ENCODE data around the gene AFF1. TPM values are rescaled to one million over a fixed set of nuclear protein-coding genes. Genes with fewer than 3 reads are reported as not detected.
"Not testable (repeated sequence)": the region's sequence is repeated elsewhere in the genome, so short reads cannot be mapped to it uniquely, and the experiment has no call there.

AFF1 gene
- total RNA-seq, 1 donor from 2014 or later: 60.5 TPM

DNA sequence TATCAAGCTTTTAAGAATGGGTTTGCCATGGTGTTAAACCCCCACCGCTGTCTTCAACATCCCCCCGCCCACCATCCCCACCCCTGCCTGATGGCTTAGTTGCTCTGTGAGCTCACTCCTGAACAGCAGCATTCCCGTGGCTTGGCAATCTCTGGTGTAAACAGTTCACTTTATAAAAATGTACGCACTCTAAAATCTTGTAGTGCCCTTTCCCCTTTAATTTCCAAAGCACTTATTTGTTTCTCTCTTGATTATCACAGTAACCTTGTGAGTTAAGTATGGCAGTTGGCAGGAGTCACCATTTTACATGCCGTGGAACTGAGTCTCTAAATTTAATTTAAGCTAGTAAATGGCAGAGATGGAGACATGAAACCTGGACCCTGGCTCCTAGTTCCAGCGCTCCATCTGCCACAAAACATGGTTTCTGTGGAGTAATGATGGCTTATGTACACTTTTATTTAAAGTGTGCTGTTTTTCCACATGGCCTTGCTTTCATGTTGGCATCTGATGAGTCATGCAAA lies 123.1 kb downstream of the AFF1 start:
- peak; percentile 58 for ATAC-seq (ENCODE audit: poor library complexity)
- no peak for DNase-seq
- intact Hi-C loops (cut with DNase I): no loop called here

DNA sequence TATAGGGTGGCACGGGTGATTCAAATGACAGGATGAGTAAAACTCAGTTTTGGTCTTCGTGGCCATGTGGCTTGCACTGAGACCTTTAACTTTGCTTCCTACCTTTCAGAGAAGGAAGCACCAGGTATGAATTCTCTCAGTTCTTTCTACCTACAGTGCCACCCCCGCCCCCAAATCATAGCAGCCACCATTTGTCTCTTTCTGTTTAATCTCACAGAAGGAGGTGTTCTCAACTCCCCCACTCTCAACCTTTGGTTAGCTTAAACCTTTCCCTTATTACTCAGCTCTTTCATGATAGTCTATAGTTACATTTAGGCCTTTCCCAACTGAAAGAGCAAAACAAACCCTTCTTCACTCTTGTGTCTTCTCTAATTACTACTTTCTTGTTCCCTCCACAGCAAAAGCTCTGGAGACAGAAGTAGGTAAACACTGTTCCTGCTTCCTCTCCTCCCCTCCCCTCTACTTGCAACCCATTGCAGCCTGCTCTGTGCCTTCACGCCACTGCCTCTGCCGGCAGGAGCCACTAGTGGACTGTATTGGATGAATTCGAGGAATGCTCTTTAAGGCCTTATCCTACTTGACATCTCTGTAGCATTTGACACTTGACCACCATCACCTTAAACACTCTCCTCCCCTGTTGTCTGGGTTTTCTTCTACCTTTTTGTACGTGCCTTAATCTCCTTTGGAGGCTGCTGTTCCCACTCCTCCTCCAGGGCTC lies 123.7 kb downstream of the AFF1 start:
- peak; percentile 25 for ATAC-seq (ENCODE audit: poor library complexity)
- intact Hi-C loops (cut with DNase I): no loop called here
- DNase-seq: no peak

DNA sequence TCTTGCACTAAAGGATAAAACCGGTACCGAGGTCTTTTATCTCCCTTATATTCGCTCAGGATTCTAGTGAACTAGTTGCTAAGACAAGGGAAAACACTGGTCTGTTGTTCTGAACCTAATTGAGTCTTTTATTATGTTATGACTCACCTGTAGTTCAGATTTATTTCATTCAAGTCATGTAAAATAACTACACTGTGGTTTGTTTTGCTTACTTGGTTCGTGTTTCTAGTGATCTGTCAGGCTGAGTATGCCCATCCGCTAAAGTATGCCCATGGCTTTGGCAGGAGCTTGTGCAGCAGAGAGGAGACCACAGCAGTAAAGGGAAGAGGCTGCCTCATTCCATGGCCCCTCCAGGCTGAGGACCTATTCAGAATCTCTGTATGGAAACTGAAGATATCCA lies 126.1 kb downstream of the AFF1 start:
- ATAC-seq (ENCODE audit: poor library complexity) (peak; percentile 7), DNase-seq (no peak)
- intact Hi-C loops (cut with DNase I): no loop called here

DNA sequence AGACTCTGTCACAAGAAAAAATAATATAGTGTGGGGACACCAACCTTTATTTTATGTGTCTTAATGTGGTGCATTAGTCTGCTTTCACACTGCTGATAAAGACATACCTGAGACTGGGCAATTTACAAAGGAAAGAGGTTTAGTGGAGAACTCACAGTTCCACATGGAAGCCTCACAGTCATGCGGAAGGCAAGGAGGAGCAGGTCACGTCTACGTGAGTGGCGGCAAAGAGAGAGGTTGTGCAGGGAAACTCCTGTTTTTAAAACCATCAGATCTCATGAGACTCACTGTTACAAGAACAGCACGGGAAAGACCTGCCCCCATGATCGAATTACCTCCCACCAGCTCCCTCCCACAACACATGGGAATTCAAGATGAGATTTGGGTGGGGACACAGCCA lies 130.2 kb downstream of the AFF1 start:
- no peak for ATAC-seq (ENCODE audit: poor library complexity)
- intact Hi-C loops (cut with DNase I): no loop called here
- no peak for DNase-seq

DNA sequence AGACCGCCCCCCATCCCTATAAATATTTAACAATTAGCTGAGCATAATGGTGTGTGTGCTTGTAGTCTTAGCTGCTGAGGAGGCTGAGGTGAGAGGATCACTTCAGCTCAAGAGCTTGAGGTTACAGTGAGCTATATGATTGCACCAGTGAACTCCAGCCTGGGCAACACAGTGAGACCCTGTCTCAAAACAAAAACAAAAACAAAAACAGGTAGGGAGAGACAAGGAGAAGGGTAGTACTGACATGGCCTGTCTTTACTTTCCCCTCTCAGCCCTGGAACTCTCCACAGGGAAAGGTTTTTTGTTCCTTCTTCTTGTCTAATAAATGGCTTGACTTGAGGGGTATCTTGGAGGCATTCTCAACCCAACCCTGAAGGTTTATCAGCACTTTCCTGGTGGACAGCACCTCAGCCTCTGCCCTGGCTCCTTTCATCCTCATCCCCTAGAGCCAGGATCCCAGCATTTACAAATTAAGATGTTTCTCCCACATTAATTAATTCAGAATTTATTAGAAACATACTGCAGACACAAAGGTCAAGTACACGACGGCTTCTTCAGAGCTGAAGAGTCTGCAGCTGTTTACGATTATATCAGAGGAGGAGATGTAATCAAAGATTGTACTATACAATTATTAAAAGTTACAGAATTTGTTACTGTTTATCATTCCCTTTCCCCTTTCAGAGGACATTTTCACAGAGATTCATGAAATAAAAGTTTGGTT lies 131.8 kb downstream of the AFF1 start:
- ATAC-seq (ENCODE audit: poor library complexity): no peak
- DNase-seq: no peak
- intact Hi-C loops (cut with DNase I): no loop called here

GRCh38 chr4:87067124-87067885 lies 132.5 kb downstream of the AFF1 start:
- ATAC-seq (ENCODE audit: poor library complexity) (no peak), DNase-seq (no peak)
- intact Hi-C loops (cut with DNase I): no loop called here

- ATAC-seq (ENCODE audit: poor library complexity): peak; percentile 85
- intact Hi-C loops (cut with DNase I): no loop called here
- DNase-seq: no peak
These were observed 133.8 kb downstream of the AFF1 start for GRCh38 chr4:87068583-87069021.

GRCh38 chr4:87069037-87069742 lies 134.4 kb downstream of the AFF1 start:
- ATAC-seq (ENCODE audit: poor library complexity) (peak; percentile 3), DNase-seq (no peak)
- intact Hi-C loops (cut with DNase I): no loop called here

- intact Hi-C loops (cut with DNase I): no loop called here
- ATAC-seq (ENCODE audit: poor library complexity): no peak
- no peak for DNase-seq
These were observed 136.6 kb downstream of the AFF1 start for GRCh38 chr4:87071401-87071800.

- intact Hi-C loops (cut with DNase I); ATAC-seq (ENCODE audit: poor library complexity): not testable (repeated sequence)
These were observed 137.7 kb downstream of the AFF1 start for GRCh38 chr4:87072545-87072944.

DNA sequence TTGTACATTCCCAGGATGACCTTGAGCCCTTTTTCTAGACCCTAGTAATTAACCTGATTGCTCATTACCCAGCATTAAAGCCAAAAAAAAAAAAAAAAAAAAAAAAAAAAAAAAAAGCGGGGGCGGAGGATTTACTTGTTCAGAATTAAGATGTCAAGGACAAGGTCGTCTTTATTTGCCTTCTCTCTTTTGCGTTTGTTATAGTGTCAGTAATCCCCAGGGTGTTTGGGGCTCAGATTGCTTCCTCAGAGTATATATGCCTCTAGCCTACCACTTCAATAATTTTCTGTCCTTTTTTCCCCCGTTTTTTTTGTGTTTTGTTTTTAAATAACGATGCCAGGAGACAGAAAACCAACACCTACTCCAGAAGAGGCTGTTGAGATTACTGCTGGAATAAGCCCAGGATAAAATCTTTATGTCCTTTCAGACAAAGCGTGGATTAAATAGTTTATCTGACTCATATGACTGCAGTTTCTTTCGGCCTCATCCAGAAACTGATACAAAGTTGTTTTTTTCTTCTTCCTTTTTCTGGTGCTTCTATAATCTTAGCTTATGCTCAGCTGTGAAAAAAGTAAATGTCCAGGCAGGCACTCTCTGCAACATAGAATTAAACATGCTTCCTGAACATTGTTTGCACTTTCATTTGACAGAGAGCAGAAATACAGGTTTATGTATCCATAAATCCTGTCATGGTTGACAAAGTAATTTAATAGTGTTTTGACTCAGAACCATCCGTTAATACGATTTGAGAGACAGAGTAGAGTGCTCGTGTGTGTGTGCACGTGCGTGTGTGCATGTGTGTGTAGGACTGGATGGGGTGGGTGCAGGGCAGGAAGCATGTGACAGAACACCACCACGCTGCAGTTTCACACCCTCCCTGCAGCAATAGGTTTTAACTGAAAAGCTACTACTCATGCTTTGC lies 138.6 kb downstream of the AFF1 start:
- ATAC-seq (ENCODE audit: poor library complexity) (peak; percentile 63), DNase-seq (peak; percentile 51)
- intact Hi-C loops (cut with DNase I): no loop called here

More at GRCh38 chr4:87072545-87072944, 137.7 kb downstream of the AFF1 start:
- not testable (repeated sequence) for DNase-seq

GRCh38 chr4:87074121-87074488 lies 139.3 kb downstream of the AFF1 start:
- no peak for ATAC-seq (ENCODE audit: poor library complexity)
- intact Hi-C loops (cut with DNase I): no loop called here
- no peak for DNase-seq

DNA sequence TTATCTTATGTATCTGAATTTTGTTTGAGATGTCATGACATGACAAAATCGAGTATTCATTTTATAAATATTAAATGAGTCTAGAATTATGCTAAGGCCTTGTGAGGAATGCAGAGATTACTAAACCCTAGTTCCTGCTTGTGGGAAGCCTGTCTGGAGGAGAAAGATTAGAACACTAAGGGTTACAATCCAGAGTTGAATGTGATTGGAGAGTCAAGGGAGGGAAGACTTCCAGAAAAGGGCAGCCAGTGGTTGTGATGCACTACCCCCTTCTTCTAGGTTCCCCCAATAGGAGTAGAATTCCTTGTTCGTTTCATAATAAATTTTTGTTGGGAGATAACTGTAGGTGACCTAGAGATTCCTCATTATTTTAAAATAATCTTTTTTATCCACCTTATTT lies 141.1 kb downstream of the AFF1 start:
- ATAC-seq (ENCODE audit: poor library complexity): no peak
- intact Hi-C loops (cut with DNase I): no loop called here
- no peak for DNase-seq

- intact Hi-C loops (cut with DNase I): no loop called here
- no peak for ATAC-seq (ENCODE audit: poor library complexity)
- no peak for DNase-seq
These were observed 142.0 kb downstream of the AFF1 start for GRCh38 chr4:87076690-87077358.

DNA sequence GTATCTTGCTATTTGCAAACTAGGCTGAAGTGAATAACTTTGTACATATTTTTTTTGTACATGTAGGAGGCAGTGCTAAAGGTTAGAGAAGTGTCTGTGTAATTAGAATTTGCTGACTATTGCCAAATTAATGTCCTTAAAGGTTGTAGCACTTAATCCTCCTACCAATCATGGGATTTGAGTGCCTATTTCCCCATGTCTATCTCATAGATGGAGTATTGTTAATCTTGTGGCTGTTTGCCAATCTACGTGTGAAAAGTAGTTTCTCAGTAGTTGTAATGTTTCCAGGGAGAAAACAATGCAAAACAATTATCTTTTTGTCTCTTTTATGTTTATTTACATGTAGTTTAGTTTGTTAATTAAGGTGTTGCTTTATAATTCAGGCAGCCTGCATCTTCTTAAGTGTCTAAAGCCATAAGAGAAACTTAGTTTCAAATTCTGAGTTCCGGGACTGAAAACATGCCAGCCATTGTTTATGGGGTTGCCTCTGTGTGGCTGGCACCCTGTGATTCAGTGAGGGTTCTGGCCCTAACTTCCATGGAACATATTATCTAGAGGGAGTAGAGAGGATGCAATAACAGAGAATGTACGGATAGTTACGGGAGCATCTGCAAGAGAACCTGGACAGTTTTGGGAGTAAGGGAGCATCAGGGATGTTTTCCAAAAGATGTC lies 143.2 kb downstream of the AFF1 start:
- intact Hi-C loops (cut with DNase I): no loop called here

DNA sequence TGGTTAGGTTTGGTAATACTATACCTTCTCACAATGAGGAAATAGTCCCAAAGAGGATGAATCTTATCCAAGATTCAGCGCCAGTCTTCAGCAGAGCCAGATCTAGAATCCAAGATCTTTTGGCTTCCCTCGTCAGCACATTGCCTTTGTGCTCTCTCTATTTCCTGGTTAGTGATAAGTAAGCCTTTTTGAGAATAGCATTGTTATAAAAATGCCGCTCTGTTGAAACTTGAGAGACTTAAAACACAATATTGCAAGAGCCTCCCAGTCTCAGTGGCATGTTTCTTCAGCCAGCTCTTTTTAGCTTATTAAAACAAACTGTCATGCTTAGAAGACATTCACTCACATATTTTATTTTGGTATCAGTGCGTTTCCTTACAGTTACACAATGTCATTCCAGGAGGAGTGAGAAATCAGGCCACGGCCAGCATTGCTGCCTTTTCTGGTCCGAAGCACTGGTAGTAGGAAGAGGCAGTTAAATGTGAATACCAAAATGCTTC lies 144.2 kb downstream of the AFF1 start:
- DNase-seq (peak; percentile 58), ATAC-seq (ENCODE audit: poor library complexity) (peak; percentile 80)
- intact Hi-C loops (cut with DNase I): no loop called here

More for the DNA sequence above, 143.2 kb downstream of the AFF1 start:
- no peak for DNase-seq
- ATAC-seq (ENCODE audit: poor library complexity): peak; percentile 17

All from Right ventricle myocardium superior (tissue), 1 donor.